OCI-LY7 (cell line): ENCODE results near the gene BPIFB3.

Source experiments
- EZH2phosphoT487 ChIP-seq: fragments of 200-600 bp; sonication (generic); IDR thresholded peaks from 2 replicates; pipeline ENCODE4 v1.6.1; 2018; ENCODE audit warnings: low read depth, borderline replicate concordance, mild to moderate bottlenecking, mixed run types, antibody characterized with exemption, low read length, moderate library complexity, mixed read lengths
- TF ChIP-seq, protein P1 (sequence below): fragments of 200-600 bp; sonication (generic); conservative IDR thresholded peaks from 2 replicates; pipeline ENCODE4 v1.5.1; 2014; ENCODE audit warnings: mild to moderate bottlenecking, antibody characterized with exemption, low read length, moderate library complexity, mixed read lengths

DNA sequence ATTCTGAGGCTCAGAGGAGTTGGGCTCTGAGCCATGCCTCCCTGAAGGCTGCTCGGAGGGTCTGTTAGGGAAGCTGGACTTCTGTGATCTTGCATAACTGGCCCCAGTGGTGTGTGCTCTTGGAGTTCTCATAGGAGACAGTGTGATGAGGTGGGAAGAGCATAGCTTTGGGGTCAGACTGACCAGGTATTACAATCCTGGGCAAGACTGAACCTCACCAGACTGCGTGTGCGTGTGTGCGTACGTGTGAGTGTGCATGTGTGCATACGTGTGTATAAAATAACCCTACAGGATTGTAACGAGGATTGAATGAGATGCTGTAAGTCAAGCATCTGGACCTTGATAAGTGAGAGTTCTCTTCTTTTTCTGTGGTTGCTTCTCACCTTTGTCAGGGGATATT is 36.2 kb upstream of the BPIFB3 start:
- TF ChIP-seq, protein P1, sequence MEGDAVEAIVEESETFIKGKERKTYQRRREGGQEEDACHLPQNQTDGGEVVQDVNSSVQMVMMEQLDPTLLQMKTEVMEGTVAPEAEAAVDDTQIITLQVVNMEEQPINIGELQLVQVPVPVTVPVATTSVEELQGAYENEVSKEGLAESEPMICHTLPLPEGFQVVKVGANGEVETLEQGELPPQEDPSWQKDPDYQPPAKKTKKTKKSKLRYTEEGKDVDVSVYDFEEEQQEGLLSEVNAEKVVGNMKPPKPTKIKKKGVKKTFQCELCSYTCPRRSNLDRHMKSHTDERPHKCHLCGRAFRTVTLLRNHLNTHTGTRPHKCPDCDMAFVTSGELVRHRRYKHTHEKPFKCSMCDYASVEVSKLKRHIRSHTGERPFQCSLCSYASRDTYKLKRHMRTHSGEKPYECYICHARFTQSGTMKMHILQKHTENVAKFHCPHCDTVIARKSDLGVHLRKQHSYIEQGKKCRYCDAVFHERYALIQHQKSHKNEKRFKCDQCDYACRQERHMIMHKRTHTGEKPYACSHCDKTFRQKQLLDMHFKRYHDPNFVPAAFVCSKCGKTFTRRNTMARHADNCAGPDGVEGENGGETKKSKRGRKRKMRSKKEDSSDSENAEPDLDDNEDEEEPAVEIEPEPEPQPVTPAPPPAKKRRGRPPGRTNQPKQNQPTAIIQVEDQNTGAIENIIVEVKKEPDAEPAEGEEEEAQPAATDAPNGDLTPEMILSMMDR, result no peak
- no peak for TF ChIP-seq EZH2phosphoT487
